Progenitor cell of endocrine pancreas (in vitro differentiated cells): ENCODE measurements around the gene TMTC1. TPM values are rescaled to one million over a fixed set of nuclear protein-coding genes. Genes with fewer than 3 reads are reported as not detected.

ENCODE experiments used
- DNase-seq: peaks from one replicate; pipeline ENCODE4 v3.0.0; 2021; ENCODE audit warnings: low spot score; ENCODE audit not compliant: unreplicated experiment
- H3K27ac Mint-ChIP-seq: 2 replicates; pipeline ENCODE4 v1.8.0; 2021; ENCODE audit warnings: mild to moderate bottlenecking, moderate library complexity, mixed read lengths
- H3K27me3 Mint-ChIP-seq: 2 replicates; pipeline ENCODE4 v1.8.0; 2021; ENCODE audit warnings: mixed read lengths
- H3K36me3 Mint-ChIP-seq: 2 replicates; pipeline ENCODE4 v1.8.0; 2022; ENCODE audit warnings: mixed read lengths; ENCODE audit not compliant: insufficient read depth
- H3K4me1 Mint-ChIP-seq: 2 replicates; pipeline ENCODE4 v1.8.0; 2021; ENCODE audit warnings: low read depth, mixed read lengths
- H3K4me3 Mint-ChIP-seq: 2 replicates; pipeline ENCODE4 v1.8.0; 2021; ENCODE audit warnings: low read depth, mild to moderate bottlenecking, moderate library complexity, mixed read lengths
- H3K9me3 Mint-ChIP-seq: 2 replicates; pipeline ENCODE4 v1.8.0; 2021; ENCODE audit warnings: low read depth, mixed read lengths
- CTCF ChIP-seq: fragments of 200-600 bp; sonication (generic); IDR thresholded peaks from one replicate; pipeline ENCODE4 v1.5.0; 2021; ENCODE audit warnings: antibody characterized with exemption, mild to moderate bottlenecking; ENCODE audit not compliant: unreplicated experiment
- total RNA-seq: library from RNA; stranded (reverse); gene quantifications from 2 replicates; pipeline ENCODE4 v1.2.1, GENCODE V29; 2021

TMTC1 gene
- total RNA-seq, 1 donor from 2014 or later: 19.2 TPM

- Mint-ChIP-seq H3K4me3 (no peak overlapping the region), H3K36me3 (peaks cover 2% of the 10 kb centered on the region), H3K27ac (no peak overlapping the region), H3K4me1 (peaks cover 2% of the 10 kb centered on the region), H3K9me3 (no peaks in the 10 kb centered on the region), H3K27me3 (no peaks in the 10 kb centered on the region)
- DNase-seq: no peak
- no peak for TF ChIP-seq CTCF
These were observed 49.0 kb downstream of the TMTC1 start for GRCh38 chr12:29734734-29735133.

GRCh38 chr12:29734305-29734704 lies 49.4 kb downstream of the TMTC1 start:
- no peaks in the 10 kb centered on the region for H3K9me3 Mint-ChIP-seq
- H3K27ac Mint-ChIP-seq: no peak overlapping the region
- H3K4me1 Mint-ChIP-seq: peaks cover 2% of the 10 kb centered on the region
- no peak for TF ChIP-seq CTCF
- no peaks in the 10 kb centered on the region for H3K27me3 Mint-ChIP-seq
- no peak overlapping the region for H3K4me3 Mint-ChIP-seq
- peaks cover 4% of the 10 kb centered on the region for H3K36me3 Mint-ChIP-seq
- no peak for DNase-seq

DNA sequence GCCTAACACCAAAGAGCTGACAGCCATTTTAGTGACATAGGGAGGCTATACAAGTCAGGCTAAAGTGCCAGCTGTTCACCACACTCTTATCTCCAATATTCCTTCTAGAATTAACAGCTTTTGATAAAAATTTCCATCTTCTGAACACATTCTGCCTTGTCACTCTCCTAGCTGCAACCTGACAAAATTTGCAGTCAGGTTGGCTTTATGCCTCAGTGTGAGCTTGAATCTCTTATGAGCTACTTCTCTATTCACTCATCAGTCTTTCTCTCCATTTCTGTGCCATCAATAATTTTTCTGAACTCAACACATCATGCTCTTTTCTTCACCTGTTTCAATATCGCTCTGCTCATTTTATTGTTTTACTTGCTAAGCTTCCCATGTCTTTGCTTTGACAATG lies 50.2 kb downstream of the TMTC1 start:
- Mint-ChIP-seq H3K36me3 (peaks cover 6% of the 10 kb centered on the region), H3K4me3 (no peak overlapping the region), H3K27ac (no peak overlapping the region), H3K9me3 (no peaks in the 10 kb centered on the region), H3K4me1 (no peaks in the 10 kb centered on the region), H3K27me3 (no peaks in the 10 kb centered on the region)
- no peak for TF ChIP-seq CTCF
- no peak for DNase-seq

DNA sequence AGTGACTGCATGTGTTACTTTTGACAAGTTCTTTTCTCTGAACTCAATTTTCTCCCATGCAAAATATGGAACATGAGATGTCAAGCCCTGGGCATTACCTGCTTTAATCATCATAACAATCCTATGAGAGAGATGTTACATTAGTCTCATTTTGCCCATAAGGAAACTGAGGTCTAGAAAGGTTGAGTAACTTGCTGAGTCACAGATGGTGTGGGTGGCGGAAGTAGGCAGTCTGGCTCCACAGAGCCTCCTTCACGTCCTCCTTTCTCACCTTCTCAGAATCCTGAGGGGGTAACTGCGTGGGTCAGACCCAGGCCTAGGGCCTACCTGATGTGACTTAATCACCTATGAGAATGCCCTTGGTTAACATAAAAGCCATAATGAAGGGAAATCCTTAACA lies 50.7 kb downstream of the TMTC1 start:
- TF ChIP-seq CTCF: no peak
- Mint-ChIP-seq H3K27me3 (no peaks in the 10 kb centered on the region), H3K36me3 (peaks cover 6% of the 10 kb centered on the region), H3K4me1 (no peaks in the 10 kb centered on the region), H3K4me3 (no peak overlapping the region), H3K9me3 (no peaks in the 10 kb centered on the region), H3K27ac (no peak overlapping the region)
- DNase-seq: no peak

- H3K4me3 Mint-ChIP-seq: no peak overlapping the region
- H3K9me3 Mint-ChIP-seq: no peaks in the 10 kb centered on the region
- H3K27ac Mint-ChIP-seq: no peak overlapping the region
- no peak for TF ChIP-seq CTCF
- no peaks in the 10 kb centered on the region for H3K27me3 Mint-ChIP-seq
- H3K36me3 Mint-ChIP-seq: peaks cover 6% of the 10 kb centered on the region
- no peak for DNase-seq
- no peaks in the 10 kb centered on the region for H3K4me1 Mint-ChIP-seq
These were observed 51.1 kb downstream of the TMTC1 start for GRCh38 chr12:29732593-29732992.
